ENCODE measurements around the gene ATPAF1.
"Not testable (repeated sequence)": the region's sequence is repeated elsewhere in the genome, so short reads cannot be mapped to it uniquely, and the experiment has no call there.

Gene ATPAF1, protein sequence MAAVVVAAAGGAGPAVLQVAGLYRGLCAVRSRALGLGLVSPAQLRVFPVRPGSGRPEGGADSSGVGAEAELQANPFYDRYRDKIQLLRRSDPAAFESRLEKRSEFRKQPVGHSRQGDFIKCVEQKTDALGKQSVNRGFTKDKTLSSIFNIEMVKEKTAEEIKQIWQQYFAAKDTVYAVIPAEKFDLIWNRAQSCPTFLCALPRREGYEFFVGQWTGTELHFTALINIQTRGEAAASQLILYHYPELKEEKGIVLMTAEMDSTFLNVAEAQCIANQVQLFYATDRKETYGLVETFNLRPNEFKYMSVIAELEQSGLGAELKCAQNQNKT

DNA sequence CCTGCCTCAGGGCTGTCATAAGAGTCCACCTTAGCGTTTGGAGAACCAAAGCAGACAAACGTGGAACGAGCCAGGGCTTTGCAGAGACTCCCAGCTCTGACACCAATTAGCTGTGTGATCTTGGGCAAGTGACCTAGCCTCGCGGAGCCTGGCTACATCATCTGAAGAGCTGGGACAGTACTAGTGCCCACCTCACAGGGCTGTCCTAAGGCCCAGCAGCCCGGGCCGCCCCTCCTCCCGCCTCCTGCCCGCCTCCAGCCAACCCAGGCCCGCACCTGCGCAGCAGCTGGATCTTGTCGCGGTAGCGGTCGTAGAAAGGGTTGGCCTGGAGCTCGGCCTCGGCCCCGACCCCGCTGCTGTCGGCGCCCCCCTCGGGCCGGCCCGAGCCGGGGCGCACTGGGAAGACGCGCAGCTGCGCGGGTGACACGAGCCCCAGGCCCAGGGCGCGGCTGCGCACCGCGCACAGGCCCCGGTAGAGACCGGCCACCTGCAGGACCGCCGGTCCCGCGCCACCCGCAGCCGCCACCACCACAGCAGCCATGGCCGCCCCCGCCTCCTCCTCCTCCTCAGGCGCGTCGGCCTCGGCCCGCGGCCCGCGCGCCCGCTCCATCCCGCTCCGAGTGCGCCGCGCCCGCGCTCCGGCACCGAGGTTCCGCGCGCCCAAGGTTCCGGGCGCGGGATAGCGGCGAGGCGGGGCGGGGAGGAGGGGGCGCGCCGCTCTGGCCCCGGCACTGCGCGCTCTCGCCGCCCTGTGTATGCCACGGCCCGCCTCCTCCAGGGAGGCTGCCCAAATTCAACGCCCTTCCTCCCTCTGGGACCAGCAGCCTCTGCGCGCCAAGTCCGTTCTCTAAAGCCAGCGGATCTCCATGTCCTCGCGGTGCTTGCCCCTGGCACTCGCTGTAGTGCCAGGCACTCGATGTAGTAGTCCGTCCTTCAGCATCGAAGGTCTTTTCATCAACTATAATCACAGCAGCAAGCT, at the start of gene ATPAF1:
Gene ATPAF1, minus strand, starts transcription at position 583 of the 979 bp plus-strand sequence. Its CDS starts 42 bp downstream, at position 541.
- peak; percentile 76 for DNase-seq

DNA sequence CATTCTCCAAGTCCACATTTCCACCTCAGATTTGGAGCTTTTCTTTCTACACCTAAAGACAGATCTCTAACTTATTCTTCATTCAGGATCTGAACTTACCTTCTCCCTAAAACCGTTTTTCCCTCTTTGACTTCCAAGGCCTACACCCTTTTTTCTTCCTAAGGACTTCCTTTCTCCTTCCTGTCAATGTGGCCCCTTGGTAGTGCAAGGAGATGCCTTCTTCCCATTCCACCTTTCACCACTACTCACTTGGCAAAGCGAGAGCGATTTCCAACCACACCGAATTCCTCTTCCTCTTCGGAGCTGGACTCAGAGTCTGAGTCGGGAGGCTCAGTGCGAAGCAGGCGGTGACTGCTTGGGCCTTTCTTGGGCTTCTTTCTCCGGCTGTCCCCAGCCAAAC, 49.5 kb upstream of the ATPAF1 start:
- DNase-seq, result no peak

DNA sequence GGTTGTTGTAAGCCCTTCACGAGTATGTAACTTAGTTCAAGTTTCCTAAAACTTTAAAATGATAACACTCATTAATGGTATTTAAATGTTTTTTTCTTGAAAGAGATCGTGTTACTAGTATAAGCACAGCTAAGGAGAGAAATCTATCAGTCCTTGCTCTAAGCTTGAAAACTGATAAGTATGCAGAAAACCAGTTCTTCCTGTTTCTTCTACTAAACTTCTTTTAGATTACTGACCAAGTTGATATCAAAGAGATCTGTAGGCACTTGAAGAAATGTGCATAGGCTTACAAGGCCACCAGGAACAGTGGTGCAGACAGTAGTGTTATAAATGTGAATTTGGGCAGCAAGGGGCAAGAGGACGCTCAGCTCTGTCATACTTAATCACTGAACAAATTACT, 46.8 kb upstream of the ATPAF1 start:
- no peak for DNase-seq

DNA sequence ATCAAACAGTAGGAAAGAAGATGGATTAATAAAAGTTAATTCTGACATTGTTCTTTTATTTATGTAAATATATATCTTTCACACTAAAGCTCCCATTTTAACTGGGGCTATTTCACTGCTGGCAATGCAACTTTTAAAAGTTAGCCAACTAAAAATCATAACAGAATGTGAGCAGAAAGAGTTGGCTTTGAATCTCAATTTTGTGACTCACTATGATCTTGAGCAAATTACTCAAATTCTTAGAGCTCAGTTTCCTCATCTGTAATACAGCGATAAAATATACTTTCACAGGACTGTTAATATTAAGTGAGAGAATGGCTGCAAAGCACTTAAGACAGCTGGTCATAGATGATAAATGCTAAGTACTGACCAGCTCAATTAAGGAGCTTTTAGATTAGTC, 40.0 kb upstream of the ATPAF1 start:
- DNase-seq, result no peak

DNA sequence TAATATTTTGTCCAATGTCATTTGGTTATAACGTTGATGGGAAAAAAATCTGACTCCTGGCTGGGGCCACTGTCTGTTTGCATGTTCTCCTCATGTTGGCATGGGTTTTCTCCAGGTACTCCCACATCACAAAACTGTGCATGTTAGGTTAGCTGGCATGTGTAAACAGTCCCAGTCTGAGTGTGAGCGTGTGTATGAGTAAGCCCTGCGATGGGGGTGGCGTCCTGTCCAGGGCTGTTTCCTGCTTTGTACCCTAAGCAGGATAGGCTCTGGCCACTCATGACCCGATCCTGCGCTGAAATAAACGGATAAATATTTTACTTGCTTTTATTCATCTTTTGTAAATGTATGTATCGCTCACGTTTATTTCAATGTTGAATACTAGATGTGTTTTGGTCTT, 37.2 kb upstream of the ATPAF1 start:
- no peak for DNase-seq

DNA sequence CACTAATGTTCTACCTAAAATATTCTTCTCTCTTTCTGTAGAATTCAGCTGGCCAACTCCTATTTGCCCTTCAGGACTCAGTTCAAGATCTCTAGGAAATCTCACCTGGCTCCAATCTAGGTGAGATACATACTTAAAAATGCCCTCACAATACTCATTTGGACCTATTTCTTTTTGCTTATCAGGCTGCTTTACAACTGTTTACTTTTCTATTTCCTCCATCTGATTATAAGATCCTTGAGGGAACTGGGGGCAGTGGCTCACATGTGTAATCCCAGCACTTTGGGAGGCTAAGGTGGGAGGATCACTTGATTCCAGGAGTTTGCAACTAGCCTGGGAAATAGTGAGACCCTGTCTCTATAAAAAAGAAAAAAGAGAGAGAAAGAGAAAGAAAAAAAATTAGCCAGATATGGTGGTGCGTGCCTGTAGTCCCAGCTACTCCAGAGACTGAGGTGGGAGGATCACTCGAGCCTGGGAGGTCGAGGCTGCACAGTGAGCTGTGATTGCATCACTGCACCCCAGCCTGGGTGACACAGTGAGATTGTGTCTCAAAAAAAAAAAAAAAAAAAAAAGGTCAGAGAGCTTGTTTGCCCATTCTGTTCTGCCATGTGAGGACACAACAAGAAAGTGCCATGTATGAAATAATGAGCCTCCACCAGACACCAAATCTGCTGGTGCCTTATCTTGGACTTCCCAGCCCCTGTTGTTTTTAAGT, 35.9 kb upstream of the ATPAF1 start:
- no peak for DNase-seq

DNA sequence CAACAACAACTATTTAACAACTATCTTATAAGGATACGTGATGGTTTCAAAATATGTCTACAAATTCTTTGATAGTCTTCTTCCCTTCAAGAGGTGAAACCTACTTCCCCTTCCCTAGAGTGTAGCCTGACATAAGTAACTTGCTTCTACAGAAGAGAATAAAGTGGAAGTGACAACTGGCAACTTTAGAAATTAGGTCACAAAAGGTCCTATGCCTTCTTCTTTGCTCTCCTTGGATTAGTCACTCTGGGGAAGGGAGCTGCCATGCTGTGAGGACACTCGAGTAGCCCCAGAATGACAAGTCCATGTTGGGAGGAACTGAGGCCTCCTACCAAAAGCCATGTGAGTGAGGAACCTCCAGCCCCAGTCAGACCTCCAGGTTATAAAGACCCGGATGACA, 31.5 kb upstream of the ATPAF1 start:
- no peak for DNase-seq

DNA sequence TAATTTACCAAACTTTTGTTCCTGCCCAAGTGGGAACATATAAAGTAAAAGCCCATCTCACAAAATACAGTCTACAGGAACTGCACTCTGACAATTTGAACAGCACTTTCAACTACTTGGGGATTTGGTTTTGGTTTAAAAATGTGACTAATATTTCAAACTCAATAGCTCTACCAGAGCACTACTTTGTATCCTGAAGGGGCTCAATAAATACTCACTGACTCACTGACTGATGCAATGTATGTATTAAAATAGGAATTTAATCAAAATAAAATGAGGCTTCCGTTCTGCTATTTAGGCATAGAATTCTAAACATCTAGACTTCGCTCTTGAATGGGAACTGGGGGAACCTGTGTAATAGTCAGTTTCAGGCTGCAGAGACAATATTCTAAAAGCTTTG, 28.9 kb upstream of the ATPAF1 start:
- no peak for DNase-seq

DNA sequence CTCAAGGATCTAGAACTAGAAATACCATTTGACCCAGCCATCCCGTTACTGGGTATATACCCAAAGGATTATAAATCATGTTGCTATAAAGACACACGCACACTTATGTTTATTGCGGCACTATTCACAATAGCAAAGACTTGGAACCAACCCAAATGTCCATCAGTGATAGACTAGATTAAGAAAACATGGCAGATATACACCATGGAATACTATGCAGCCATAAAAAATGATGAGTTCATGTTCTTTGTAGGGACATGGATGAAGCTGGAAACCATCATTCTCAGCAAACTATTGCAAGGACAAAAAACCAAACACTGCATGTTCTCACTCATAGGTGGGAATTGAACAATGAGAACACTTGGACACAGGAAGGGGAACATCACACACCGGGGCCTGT, 26.5 kb upstream of the ATPAF1 start:
- DNase-seq, result not testable (repeated sequence)

DNA sequence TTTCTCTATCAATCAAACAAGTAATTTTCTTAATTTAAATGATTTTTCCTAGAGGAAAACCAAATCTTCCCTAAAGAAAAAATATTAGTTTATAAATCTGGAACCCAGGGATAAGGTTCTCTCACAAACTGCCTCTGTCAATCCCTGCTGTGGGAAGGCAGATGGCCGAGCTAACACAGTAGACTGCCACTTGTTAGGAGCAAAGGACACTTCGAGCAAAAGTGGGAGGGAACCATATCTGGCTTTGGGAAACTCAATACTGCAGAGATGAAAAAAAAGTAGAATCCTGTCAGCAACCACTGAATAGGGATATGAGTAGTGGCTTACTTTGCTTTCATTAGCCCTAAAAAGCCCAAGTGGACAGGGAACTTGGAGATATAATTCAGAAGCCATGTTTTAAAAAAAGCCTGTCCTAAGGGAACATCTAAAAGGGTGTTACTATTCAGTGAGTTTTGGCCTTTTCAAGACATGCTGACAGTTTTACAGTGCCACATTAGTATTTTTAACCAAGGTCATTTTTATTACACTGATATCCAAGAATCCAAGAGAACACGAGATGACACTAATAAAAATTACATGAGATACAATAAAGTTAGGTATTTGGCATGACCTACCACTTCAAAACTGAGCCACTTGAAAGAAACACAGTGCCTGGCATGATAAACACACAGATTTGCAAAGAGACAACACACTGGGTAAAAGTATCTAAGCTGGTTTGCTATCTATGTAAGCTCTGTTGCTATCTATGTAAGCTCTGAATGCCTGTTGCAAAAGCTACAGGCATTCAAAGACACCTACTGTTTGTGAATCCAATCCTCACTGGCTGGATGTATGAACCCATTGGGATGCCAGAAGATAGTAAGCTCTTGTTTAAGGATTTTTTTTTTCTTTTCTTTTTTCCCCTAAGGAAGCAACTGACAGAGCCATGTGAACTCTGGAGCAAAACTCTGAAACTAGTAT, 24.9 kb upstream of the ATPAF1 start:
- DNase-seq, result no peak

DNA sequence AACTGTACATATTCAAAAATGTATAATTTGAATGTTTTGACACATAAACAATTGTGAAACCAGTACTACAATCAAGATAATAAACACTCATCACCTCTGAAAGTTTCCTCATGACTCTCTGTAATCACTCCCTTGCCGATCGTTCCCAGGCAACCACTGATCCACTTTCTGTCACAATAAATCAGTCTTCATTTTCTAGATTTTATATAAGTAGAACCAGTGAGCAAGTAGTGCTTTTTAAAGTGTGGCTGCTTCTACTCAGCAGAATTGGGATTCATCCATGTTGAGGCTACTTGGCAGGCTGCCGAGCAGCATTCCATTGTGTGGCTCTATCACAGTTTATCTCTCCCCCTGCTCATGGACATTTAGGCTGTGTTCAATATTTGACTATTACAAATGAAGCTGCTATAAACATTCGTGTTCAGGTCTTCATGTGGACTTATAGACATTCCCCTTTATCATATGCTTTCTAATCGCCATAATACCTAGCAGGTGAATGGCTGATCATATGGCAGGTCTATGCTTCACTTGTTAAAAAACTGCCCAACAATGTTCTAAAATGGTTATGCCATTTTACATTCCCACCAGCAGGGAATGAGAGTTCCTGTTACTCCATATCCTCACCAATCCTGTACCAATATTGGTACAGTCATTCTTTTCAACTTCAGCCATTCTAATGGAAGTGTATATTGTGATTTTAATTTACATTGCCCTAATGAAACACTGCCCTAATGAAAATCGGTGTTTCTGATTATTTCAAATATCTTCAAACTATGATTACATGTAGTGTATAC, 24.0 kb upstream of the ATPAF1 start:
- no peak for DNase-seq

DNA sequence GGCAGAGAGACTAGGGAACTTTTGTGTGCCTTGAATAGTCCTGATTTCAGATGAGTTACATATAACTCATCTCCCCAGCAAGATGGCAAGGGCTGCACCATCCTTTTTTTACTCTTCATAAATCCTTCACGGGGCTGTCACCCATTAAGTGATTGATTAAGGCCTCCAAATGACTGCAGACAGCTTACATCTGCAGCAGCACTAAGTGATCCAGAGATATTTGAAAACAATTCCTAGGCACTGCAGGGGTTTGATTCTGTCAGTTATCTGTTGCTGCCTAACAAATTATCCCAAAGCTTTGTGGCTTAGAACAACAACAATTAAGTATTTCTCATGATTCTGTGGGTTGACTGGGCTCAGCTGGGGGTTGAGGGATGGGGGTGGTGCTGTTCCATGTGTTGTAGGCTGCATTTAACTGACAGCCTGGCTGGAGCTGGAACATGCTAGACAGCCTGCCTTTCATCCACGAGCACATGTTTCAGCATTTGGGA, 22.8 kb upstream of the ATPAF1 start:
- DNase-seq, result no peak

DNA sequence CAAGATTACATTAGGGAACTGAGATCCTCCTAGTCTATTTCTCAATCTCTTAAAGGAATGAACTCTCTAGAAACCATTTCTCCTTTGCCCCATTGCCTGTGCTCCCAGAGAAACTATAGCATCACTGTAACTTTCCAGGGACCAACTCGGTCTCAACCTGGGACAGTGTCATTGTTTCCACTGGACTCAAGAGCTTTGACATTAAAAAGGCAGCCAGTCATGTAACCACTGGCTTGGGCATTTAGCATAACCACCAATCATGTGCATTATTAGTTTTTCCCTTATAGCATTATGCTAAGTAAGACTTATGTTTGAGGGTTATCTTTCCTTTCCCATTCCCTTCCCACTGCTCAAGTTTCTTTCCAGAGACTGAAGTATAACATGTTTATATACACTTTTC, 21.7 kb upstream of the ATPAF1 start:
- no peak for DNase-seq

DNA sequence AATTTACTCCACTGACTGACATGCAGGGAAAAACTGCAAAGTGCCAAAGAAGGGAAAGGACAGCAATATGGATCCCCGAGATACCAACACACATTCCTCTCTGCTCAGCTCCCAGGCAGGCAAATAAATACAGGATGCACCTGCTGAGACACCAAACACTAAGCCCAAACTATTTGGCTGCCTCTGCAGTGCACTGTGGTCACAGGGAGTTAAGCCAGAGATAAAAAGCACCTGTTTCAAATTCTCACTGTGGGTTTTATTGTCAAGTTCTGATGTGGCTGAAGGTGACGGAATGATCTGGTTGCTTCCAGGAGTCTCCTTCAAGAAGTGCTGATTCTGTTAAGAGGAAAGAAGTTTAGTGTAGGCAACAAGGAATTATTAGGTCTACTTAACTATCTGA, 21.2 kb upstream of the ATPAF1 start:
- no peak for DNase-seq

DNA sequence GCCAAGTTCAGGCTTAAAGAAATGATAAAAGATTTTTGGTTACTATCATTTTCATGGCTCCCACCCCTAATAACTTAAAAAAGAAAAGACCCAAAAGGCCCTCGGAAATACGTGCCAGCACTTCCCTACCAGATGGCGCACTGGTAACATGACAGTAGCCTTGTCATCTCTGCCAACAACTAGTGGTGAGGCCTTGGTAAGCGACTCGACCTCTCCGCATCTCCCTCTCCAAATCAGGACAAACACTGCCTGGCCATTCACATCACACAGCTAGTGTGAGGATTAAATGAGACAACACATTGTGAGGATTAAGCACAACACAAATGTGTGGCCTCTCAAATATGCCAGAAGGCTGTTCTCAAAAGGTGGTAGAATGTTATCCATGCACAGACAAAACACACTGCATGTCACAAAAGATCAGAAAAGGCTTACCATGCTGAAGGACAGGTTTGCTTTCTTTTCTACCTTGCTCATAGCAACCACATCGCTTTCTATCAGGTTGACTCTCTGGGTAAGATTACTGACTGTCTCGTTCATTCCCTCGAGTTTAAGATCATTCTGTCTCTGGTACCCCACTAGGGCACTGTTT, 19.9 kb upstream of the ATPAF1 start:
- no peak for DNase-seq

DNA sequence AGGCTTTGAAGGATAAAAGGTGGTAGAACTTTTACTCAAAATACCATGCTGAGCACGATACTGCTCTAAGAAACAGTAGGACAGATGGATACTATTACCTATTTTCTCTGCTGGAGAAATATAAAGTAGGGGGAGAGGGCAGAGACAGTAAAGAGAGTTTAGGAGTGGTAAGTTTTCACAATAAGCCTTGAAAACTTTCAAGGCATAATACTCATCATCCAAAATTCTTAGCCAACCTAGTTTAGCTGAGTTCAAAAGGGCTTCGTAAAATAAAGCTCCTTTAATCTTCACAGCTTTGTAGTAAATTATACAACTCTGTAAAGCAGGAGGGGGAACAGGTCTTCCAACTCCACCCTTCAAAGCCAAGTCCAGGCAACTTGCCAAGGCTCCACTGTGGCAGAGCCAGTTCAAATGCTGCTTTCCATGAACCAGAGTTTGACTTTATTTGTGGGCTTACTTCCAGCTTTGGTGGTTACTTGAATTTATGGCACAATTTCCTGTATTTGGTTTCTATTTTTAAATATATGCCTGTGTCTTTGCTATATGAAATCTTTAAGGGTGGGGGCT, 19.0 kb upstream of the ATPAF1 start:
- DNase-seq, result no peak

DNA sequence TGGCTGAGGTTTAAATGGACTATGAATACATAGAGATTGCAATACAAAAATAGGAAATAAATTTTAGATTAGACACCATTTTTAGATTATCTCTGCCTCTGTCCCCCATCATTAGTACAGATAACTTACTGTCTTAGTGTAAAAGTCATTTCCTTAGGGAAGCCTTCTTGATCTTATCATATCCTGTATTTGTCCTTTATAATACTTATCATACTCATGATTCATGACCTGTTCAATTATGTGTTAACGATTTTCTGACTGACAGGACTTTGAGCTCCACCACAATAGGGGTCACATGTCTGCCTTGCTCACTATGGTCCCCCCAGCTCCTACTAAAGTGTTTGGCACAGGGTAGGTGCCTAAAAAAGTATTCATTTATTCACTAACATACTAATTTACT, 18.1 kb upstream of the ATPAF1 start:
- no peak for DNase-seq

DNA sequence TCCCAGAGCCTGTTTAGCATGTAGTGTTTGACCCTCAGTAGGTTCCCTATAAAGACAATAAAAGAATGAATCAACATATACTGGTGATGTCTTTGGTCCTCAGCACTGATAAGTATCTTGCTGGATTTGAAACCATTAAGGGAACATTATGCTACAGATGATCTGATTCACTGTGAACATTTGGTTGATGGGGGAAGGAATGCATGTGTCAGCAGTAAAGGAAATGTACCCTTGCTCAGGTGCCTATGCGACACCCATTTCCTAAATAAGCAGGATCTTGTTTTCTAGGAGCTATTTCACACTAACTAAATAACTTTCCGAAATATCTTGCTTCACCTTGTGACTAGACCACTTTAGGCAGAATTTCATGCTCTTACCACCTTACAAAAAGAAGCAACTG, 16.5 kb upstream of the ATPAF1 start:
- DNase-seq, result no peak

DNA sequence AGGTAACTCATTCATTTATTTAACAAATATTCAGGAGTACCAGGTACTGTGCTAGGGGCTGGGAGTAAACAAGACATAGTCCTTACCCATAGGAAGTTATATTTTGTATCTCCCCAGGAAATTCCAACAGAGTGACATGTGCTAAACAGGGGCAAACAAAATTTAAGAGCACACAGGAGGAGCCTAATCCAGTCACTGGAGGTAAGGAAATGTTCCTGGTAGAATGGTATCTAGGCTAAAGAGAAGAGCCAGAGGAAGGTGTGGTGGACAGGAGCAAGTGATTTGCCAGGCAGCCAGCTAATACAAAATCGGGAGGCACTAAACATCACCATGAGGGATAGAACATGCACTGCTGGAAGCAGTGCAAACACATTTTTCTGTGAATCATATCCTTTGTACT, 13.9 kb upstream of the ATPAF1 start:
- DNase-seq, result no peak

DNA sequence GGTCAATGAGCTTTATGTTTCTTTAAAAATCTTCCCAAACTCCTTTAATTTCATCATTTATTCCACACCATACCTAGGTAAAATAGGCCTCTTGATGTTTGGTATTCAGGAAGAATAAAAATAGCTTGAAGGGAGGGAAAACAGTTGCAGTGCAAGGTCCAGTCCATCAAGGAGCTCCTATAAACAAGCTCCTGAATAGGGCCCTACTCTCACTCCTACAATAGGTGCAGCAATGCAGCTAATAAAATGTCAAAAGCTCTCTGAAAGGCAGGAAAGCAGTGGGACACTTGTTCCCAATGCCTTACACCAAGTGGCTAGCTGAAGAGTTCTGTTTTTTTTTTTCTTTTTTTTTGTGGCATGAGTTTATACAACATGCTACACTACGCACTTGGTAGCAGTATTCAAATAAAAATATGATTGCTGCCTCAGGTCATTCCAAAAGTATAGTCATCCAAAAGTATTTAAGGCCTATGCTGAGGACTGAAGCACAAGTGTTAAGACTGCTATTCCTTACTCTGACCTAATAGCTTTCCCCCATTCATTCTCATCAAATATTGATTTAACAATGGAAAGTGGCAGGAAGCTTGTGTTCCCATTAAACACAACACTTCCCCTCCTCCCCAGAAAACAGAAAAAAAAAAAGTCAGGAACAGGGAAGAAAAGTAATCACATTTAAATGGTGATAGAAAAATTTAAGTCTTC, 13.3 kb upstream of the ATPAF1 start:
- no peak for DNase-seq
